GM19324 (cell line): Measurements from ENCODE around the gene PDCD5.

ENCODE experiments used
- ATAC-seq: cut with Tn5 transposase; IDR thresholded peaks from one replicate; pipeline ENCODE4 v1.9.1; 2021; ENCODE audit warnings: mild to moderate bottlenecking, moderate library complexity; ENCODE audit not compliant: unreplicated experiment, low FRiP score

The PDCD5 gene

GRCh38 chr19:32627714-32628270, 46.8 kb downstream of the PDCD5 start:
- ATAC-seq, result no peak

GRCh38 chr19:32630338-32630737, 49.3 kb downstream of the PDCD5 start:
- no peak for ATAC-seq

- no peak for ATAC-seq
Measured at GRCh38 chr19:32631381-32631780, 50.4 kb downstream of the PDCD5 start.
